ENCODE results near the gene SERPINA6.

Gene SERPINA6

GRCh38 chr14:94288610-94289465, 34.3 kb downstream of the SERPINA6 start:
- Histone ChIP-seq H3K79me2 (ENCODE audit: low read length) (no peaks in the 10 kb centered on the region), H3K36me3 (replicated peaks; ENCODE audit: low read depth, low read length) (no peaks in the 10 kb centered on the region), H3K4me2 (ENCODE audit: low read length) (no peak overlapping the region), H4K20me1 (ENCODE audit: insufficient read depth, low read length) (no peaks in the 10 kb centered on the region), H2AFZ (ENCODE audit: low read depth, low read length) (no peak overlapping the region), H3K4me3 (ENCODE audit: low read length) (no peak overlapping the region), H3K9ac (ENCODE audit: low read length) (no peak overlapping the region), H3K27ac (ENCODE audit: low read length) (no peak overlapping the region), H3K27me3 (ENCODE audit: low read depth, low read length) (no peaks in the 10 kb centered on the region), H3K4me1 (ENCODE audit: low read length) (peaks cover 4% of the 10 kb centered on the region; the same call in 1 of the 2 replicates), H3K9me3 (ENCODE audit: insufficient read depth, low read length) (no peaks in the 10 kb centered on the region)
- no peak for TF ChIP-seq EZH2phosphoT487 (IDR thresholded peaks at IDR 0.05; ENCODE audit: low read depth)
- TF ChIP-seq CTCF (IDR thresholded peaks at IDR 0.05; ENCODE audit: low read depth, low read length) = no peak

- TF ChIP-seq EZH2phosphoT487 (IDR thresholded peaks at IDR 0.05; ENCODE audit: low read depth) = no peak
- no peak for TF ChIP-seq CTCF (IDR thresholded peaks at IDR 0.05; ENCODE audit: low read depth, low read length)
- Histone ChIP-seq H3K4me3 (ENCODE audit: low read length) (no peak overlapping the region), H2AFZ (ENCODE audit: low read depth, low read length) (no peak overlapping the region), H3K79me2 (ENCODE audit: low read length) (no peaks in the 10 kb centered on the region), H3K4me1 (ENCODE audit: low read length) (peaks cover 4% of the 10 kb centered on the region; the same call in 1 of the 2 replicates), H3K4me2 (ENCODE audit: low read length) (no peak overlapping the region), H3K27me3 (ENCODE audit: low read depth, low read length) (no peaks in the 10 kb centered on the region), H3K9ac (ENCODE audit: low read length) (no peak overlapping the region), H3K27ac (ENCODE audit: low read length) (no peak overlapping the region), H3K36me3 (replicated peaks; ENCODE audit: low read depth, low read length) (no peaks in the 10 kb centered on the region), H3K9me3 (ENCODE audit: insufficient read depth, low read length) (no peaks in the 10 kb centered on the region), H4K20me1 (ENCODE audit: insufficient read depth, low read length) (no peaks in the 10 kb centered on the region)
Observed at GRCh38 chr14:94285158-94285557, 38.0 kb downstream of the SERPINA6 start.

GRCh38 chr14:94284221-94284620, 38.9 kb downstream of the SERPINA6 start:
- H2AFZ ChIP-seq (ENCODE audit: low read depth, low read length) = no peak overlapping the region
- no peaks in the 10 kb centered on the region for H3K36me3 ChIP-seq (replicated peaks; ENCODE audit: low read depth, low read length)
- no peak overlapping the region for H3K27ac ChIP-seq (ENCODE audit: low read length)
- no peak overlapping the region for H3K4me3 ChIP-seq (ENCODE audit: low read length)
- H3K9me3 ChIP-seq (ENCODE audit: insufficient read depth, low read length) = no peaks in the 10 kb centered on the region
- H3K27me3 ChIP-seq (ENCODE audit: low read depth, low read length) = no peaks in the 10 kb centered on the region
- H3K79me2 ChIP-seq (ENCODE audit: low read length) = no peaks in the 10 kb centered on the region
- peaks cover 4% of the 10 kb centered on the region; the same call in 1 of the 2 replicates for H3K4me1 ChIP-seq (ENCODE audit: low read length)
- no peak overlapping the region for H3K4me2 ChIP-seq (ENCODE audit: low read length)
- H3K9ac ChIP-seq (ENCODE audit: low read length) = no peak overlapping the region
- no peaks in the 10 kb centered on the region for H4K20me1 ChIP-seq (ENCODE audit: insufficient read depth, low read length)
- TF ChIP-seq CTCF (IDR thresholded peaks at IDR 0.05; ENCODE audit: low read depth, low read length) (no peak), EZH2phosphoT487 (IDR thresholded peaks at IDR 0.05; ENCODE audit: low read depth) (no peak)

GRCh38 chr14:94282991-94283723, 40.0 kb downstream of the SERPINA6 start:
- Histone ChIP-seq H3K79me2 (ENCODE audit: low read length) (no peaks in the 10 kb centered on the region), H3K4me3 (ENCODE audit: low read length) (no peak overlapping the region), H3K9me3 (ENCODE audit: insufficient read depth, low read length) (no peaks in the 10 kb centered on the region), H3K4me2 (ENCODE audit: low read length) (no peak overlapping the region), H3K4me1 (ENCODE audit: low read length) (peaks cover 4% of the 10 kb centered on the region; the same call in 1 of the 2 replicates), H3K27ac (ENCODE audit: low read length) (no peak overlapping the region), H2AFZ (ENCODE audit: low read depth, low read length) (no peak overlapping the region), H3K9ac (ENCODE audit: low read length) (no peak overlapping the region), H3K36me3 (replicated peaks; ENCODE audit: low read depth, low read length) (no peaks in the 10 kb centered on the region), H4K20me1 (ENCODE audit: insufficient read depth, low read length) (no peaks in the 10 kb centered on the region), H3K27me3 (ENCODE audit: low read depth, low read length) (no peaks in the 10 kb centered on the region)
- no peak for TF ChIP-seq EZH2phosphoT487 (IDR thresholded peaks at IDR 0.05; ENCODE audit: low read depth)
- TF ChIP-seq CTCF (IDR thresholded peaks at IDR 0.05; ENCODE audit: low read depth, low read length) = no peak

All from OCI-LY3 (cell line).